Endothelial cell of umbilical vein (primary cell): ENCODE measurements around the gene VDR. TPM values are rescaled to one million over a fixed set of nuclear protein-coding genes. Genes with fewer than 3 reads are reported as not detected.

Experiments
- BruUV-seq: library from RNA; stranded (reverse); fragments of 400-500 nt; replicated peaks from 2 replicates; lab custom pipeline; 2021; lab: Mats Ljungman, UMichigan
- CTCF ChIA-PET: fragments of 300-600, 350-600 bp; sonication (Branson Sonifier 250); formaldehyde crosslinking; loops from one replicate; lab custom pipeline; 2021; ENCODE audit warnings: antibody characterized with exemption, inconsistent platforms; lab: Charles Lee
- POLR2A ChIA-PET: fragments of 300-600, 350-600 bp; sonication (Branson Sonifier 250); formaldehyde crosslinking; loops from one replicate; lab custom pipeline; 2021; ENCODE audit warnings: antibody characterized with exemption, inconsistent platforms; lab: Charles Lee
- DNase-seq: peaks from one replicate; pipeline ENCODE4 v3.0.0-alpha.2; 2011; ENCODE audit warnings: low read depth, low spot score
- FAIRE-seq: peaks from 2 replicates; lab custom pipeline; 2011; peaks lifted over from hg19 to GRCh38; lab: Jason Lieb, UNC
- H2AFZ ChIP-seq: 2 replicates; pipeline ENCODE4 v1.6.0; 2012; ENCODE audit warnings: low read depth, low read length, control low read depth, inconsistent platforms
- H3K27ac ChIP-seq: 2 replicates; pipeline ENCODE4 v1.5.1; 2011; ENCODE audit warnings: low read depth, mild to moderate bottlenecking, control low read depth, low read length, moderate library complexity; ENCODE audit not compliant: insufficient read depth
- H3K27me3 ChIP-seq, 2 experiments: 2 replicates each; pipeline versions ENCODE4 v1.6.0 to v1.6.1; 2011; ENCODE audit warnings: low read length in 2 of 2, mixed read lengths in 1 of 2; ENCODE audit not compliant: control insufficient read depth in 2 of 2, insufficient read depth in 2 of 2
- H3K36me3 ChIP-seq, 2 experiments: 2 replicates in 1 of 2; 3 replicates in 1 of 2; pipeline ENCODE4 v1.5.1; 2011; ENCODE audit warnings: low read length in 2 of 2, mild to moderate bottlenecking in 1 of 2, moderate library complexity in 1 of 2; ENCODE audit not compliant: control insufficient read depth in 2 of 2, insufficient read depth in 2 of 2; ENCODE audit errors: extremely low read depth in 1 of 2
- H3K4me1 ChIP-seq: 3 replicates; pipeline ENCODE4 v1.5.1; 2011; ENCODE audit warnings: mild to moderate bottlenecking, low read length; ENCODE audit not compliant: control insufficient read depth, insufficient read depth; ENCODE audit errors: extremely low read depth
- H3K4me2 ChIP-seq: 2 replicates; pipeline ENCODE4 v1.6.1; 2011; ENCODE audit warnings: low read length, control low read depth, mixed read lengths; ENCODE audit not compliant: insufficient read depth
- H3K4me3 ChIP-seq, 3 experiments: fragments of 200-600 bp in 1 of 3; sonication (generic), shearing (Covaris generic) in 1 of 3; replicated peaks in 1 of 3; 2 replicates each; pipeline ENCODE4 v1.5.1; 2011 to 2016; ENCODE audit warnings: control low read depth in 3 of 3, low read length in 3 of 3, mild to moderate bottlenecking in 2 of 3, inconsistent platforms in 1 of 3, low read depth in 1 of 3, moderate library complexity in 1 of 3; ENCODE audit not compliant: insufficient read depth in 1 of 3
- H3K79me2 ChIP-seq: 2 replicates; pipeline ENCODE4 v1.6.0; 2012; ENCODE audit warnings: low read length, inconsistent platforms; ENCODE audit not compliant: control insufficient read depth, insufficient read depth
- H3K9ac ChIP-seq: replicated peaks from 2 replicates; pipeline ENCODE3; 2011; ENCODE audit warnings: low read length, control low read depth; ENCODE audit not compliant: insufficient read depth; ENCODE audit errors: extremely low read depth
- H3K9me1 ChIP-seq: replicated peaks from 3 replicates; pipeline ENCODE4 v1.6.0; 2011; ENCODE audit warnings: mild to moderate bottlenecking, low read length; ENCODE audit not compliant: control insufficient read depth, insufficient read depth; ENCODE audit errors: extremely low read depth
- H3K9me3 ChIP-seq: replicated peaks from 2 replicates; pipeline ENCODE4 v1.5.1; 2012; ENCODE audit warnings: low read length, inconsistent platforms; ENCODE audit not compliant: control insufficient read depth, insufficient read depth
- H4K20me1 ChIP-seq: replicated peaks from 2 replicates; pipeline ENCODE3; 2011; ENCODE audit warnings: mild to moderate bottlenecking, low read length; ENCODE audit not compliant: control insufficient read depth, insufficient read depth; ENCODE audit errors: extremely low read depth
- CTCF ChIP-seq, 2 donors: IDR thresholded peaks; 1 replicate in 1 of 2; 2 replicates in 1 of 2; pipeline ENCODE4 v1.5.1; 2011; ENCODE audit warnings: low read length in 2 of 2, mild to moderate bottlenecking in 2 of 2, moderate library complexity in 2 of 2, control low read depth in 1 of 2, inconsistent platforms in 1 of 2, low read depth in 1 of 2; ENCODE audit not compliant: insufficient read depth in 1 of 2; ENCODE audit errors: extremely low read depth in 1 of 2
- EZH2 ChIP-seq: IDR thresholded peaks from 2 replicates; pipeline ENCODE4 v1.6.1; 2012; ENCODE audit warnings: borderline replicate concordance, low read depth, mild to moderate bottlenecking, moderate library complexity, low read length, inconsistent platforms; ENCODE audit not compliant: severe bottlenecking
- FOS ChIP-seq: IDR thresholded peaks from 2 replicates; pipeline ENCODE4 v1.6.1; 2011; ENCODE audit warnings: mild to moderate bottlenecking, low read length, moderate library complexity, borderline replicate concordance; ENCODE audit not compliant: insufficient read depth
- GATA2 ChIP-seq: IDR thresholded peaks from 2 replicates; pipeline ENCODE4 v1.7.0; 2011; ENCODE audit warnings: low read depth, mild to moderate bottlenecking, moderate library complexity, mixed read lengths, low read length; ENCODE audit not compliant: insufficient read length, insufficient read depth
- JUN ChIP-seq: IDR thresholded peaks from 2 replicates; pipeline ENCODE4 v1.6.1; 2011; ENCODE audit warnings: borderline replicate concordance, low read depth; ENCODE audit not compliant: insufficient read length, insufficient read depth
- MAX ChIP-seq: IDR thresholded peaks from 2 replicates; pipeline ENCODE4 v1.6.1; 2011; ENCODE audit not compliant: insufficient read depth, insufficient read length
- MYC ChIP-seq: IDR thresholded peaks from one replicate; pipeline ENCODE4 v1.6.1; 2011; ENCODE audit warnings: mild to moderate bottlenecking, low read depth, low read length
- POLR2A ChIP-seq: IDR thresholded peaks from 2 replicates; pipeline ENCODE4 v1.6.1; 2012; ENCODE audit warnings: low read depth, mild to moderate bottlenecking, control low read depth, low read length
- POLR2AphosphoS5 ChIP-seq: IDR thresholded peaks from 2 replicates; pipeline ENCODE4 v1.6.1; 2012; ENCODE audit warnings: low read depth, mild to moderate bottlenecking, control low read depth, low read length, moderate library complexity; ENCODE audit not compliant: insufficient read depth
- dilution Hi-C: fragments of 300-500 bp; cut with MboI; formaldehyde crosslinking; loops from one replicate; pipeline ENCODE4 v1.15.0; 2019; ENCODE audit warnings: low sequenced_read_pairs; ENCODE audit not compliant: extremely low pct_ligation_motif_present
- intact Hi-C: fragments of 100-400 bp; cut with micrococcal nuclease; formaldehyde crosslinking; loops from one replicate; pipeline ENCODE4 v1.10.0; 2022
- polyA plus RNA-seq, 4 experiments: library from polyadenylated mRNA; depleted of rRNA in 3 of 4; stranded (reverse) in 3 of 4; unstranded in 1 of 4; fragments of >200 nt; gene quantifications; 2 replicates each; pipeline versions ENCODE4 v1.2.1 to v1.2.3, GENCODE V29; 2011 to 2012; ENCODE audit warnings: missing spikeins in 1 of 4
- total RNA-seq: library from RNA; stranded (reverse); gene quantifications from 2 replicates; pipeline ENCODE4 v1.2.3, GENCODE V29; 2021

VDR gene
- total and polyA plus RNA-seq, 2 donors (not counting 3 experiments of a cell fraction or from before 2014, with no cell fraction given): 0.73 to 0.91 TPM

GRCh38 chr12:47811581-47812484 lies 93.0 kb downstream of the VDR start:
- TF ChIP-seq FOS: peak; percentile 64
- TF ChIP-seq CTCF (IDR thresholded peaks at IDR 0.05; ENCODE audit: extremely low read depth in 1 of 2, insufficient read depth in 1 of 2, low read depth in 1 of 2, low read length in 2 of 2): no peak
- TF ChIP-seq POLR2AphosphoS5: no peak
- TF ChIP-seq EZH2: no peak
- peak; percentile 39 for TF ChIP-seq GATA2
- peak; percentile 46 for TF ChIP-seq POLR2A
- no peak for TF ChIP-seq MAX
- no peak for TF ChIP-seq MYC
- peak; percentile 35 for TF ChIP-seq JUN
- POLR2A ChIA-PET: interaction anchor here (0.5 to 1.8 kb wide), 2 partner anchors 9 to 1447 kb away, joined by 3 to 8 read pairs; no protein-coding TSS in a partner anchor
- no peaks in the 10 kb centered on the region for H4K20me1 ChIP-seq

More at GRCh38 chr12:47811581-47812484, 93.0 kb downstream of the VDR start:
- CTCF ChIA-PET: interaction anchor here (1.0 to 12.5 kb wide), 5 partner anchors 9 to 53 kb away, joined by 3 to 229 read pairs (median 8); partner anchors contain the start of gene RAPGEF3
- H3K9me3 ChIP-seq: no peaks in the 10 kb centered on the region
- FAIRE-seq (peak; percentile 95), DNase-seq (peak; percentile 83)
- peak overlapping the region; percentile 71 for H3K4me2 ChIP-seq
- dilution Hi-C loops: no loop called here
- intact Hi-C loops: loop anchor here (1.0 to 2.0 kb wide), 2 partner anchors 8 to 53 kb away; partner anchors contain the start of gene RAPGEF3
- H3K27ac ChIP-seq: peak overlapping the region; percentile 93
- peak overlapping the region in 1 of 3 experiments; percentile 16 for H3K4me3 ChIP-seq
- H2AFZ ChIP-seq: no peak overlapping the region
- no peaks in the 10 kb centered on the region for H3K9me1 ChIP-seq
- H3K36me3 ChIP-seq: peaks cover 4 to 10% of the 10 kb centered on the region in 2 experiments
- peak overlapping the region; percentile 72 for H3K9ac ChIP-seq
- TSS peak; percentile 67 for BruUV-seq
- peaks cover 100% of the 10 kb centered on the region for H3K79me2 ChIP-seq
- H3K4me1 ChIP-seq: peaks cover 91% of the 10 kb centered on the region
- no peaks in the 10 kb centered on the region for H3K27me3 ChIP-seq
